HUDEP-2 (cell line): ENCODE data around the gene CLTCL1.

Experiments used
- DNase-seq, 76 experiments: peaks; one replicate each; lab custom pipeline; 2025; ENCODE audit not compliant: unreplicated experiment in 76 of 76; lab: John Stamatoyannopoulos, UW

The CLTCL1 gene

GRCh38 chr22:19178065-19178656 is 113.4 kb downstream of the CLTCL1 start:
- peak in 16 of 76 experiments; percentile 29 to 68 (median 49) for DNase-seq

- no peak for DNase-seq
Measured at GRCh38 chr22:19177164-19178064, 114.1 kb downstream of the CLTCL1 start.

DNA sequence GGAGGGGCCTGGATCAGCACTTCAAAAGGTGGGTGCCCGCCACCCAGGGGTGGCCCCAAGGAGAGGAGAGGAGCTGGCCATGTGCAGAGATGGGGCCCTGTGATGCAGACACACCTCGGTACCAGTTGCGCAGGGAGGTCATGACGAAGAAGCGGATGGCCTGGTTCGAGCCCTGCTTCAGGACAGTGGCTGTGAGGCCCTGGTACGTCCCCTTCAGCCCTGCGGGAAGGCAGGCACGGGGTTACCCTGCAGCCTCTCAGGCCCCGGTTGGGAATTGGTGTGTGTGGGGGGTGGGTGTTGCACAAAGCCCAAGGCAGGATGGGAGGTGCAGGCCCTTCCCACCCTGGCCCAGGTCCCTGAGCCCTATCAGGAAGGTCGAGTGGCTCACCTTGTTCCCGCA is 114.8 kb downstream of the CLTCL1 start:
- DNase-seq, result no peak

DNA sequence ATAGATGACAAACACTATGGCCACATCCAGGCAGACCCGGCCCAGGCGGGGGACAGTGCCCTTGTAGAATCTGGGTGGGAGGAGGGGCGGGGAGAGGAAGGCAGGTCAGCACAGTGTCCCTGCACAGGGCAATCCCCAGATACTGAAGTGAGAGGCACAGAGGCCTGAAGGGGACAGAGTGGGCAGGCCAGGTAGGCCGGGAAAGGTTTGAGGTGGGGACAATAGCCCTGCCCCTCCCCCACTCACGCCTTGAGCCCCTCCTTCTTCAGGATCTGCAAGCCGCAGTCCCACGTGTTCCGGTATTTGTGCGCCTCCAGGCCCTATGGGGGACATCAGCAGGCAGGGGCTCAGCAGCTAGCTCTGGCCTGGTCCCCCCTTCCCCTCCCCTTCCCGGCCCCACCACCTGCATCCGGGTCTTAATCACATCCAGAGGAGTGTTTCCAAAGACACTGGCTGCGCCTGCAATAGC is 115.3 kb downstream of the CLTCL1 start:
- DNase-seq, result no peak

- DNase-seq, result peak in 2 of 76 experiments; percentile 15 to 16
Measured at GRCh38 chr22:19175602-19176174, 115.8 kb downstream of the CLTCL1 start.

DNA sequence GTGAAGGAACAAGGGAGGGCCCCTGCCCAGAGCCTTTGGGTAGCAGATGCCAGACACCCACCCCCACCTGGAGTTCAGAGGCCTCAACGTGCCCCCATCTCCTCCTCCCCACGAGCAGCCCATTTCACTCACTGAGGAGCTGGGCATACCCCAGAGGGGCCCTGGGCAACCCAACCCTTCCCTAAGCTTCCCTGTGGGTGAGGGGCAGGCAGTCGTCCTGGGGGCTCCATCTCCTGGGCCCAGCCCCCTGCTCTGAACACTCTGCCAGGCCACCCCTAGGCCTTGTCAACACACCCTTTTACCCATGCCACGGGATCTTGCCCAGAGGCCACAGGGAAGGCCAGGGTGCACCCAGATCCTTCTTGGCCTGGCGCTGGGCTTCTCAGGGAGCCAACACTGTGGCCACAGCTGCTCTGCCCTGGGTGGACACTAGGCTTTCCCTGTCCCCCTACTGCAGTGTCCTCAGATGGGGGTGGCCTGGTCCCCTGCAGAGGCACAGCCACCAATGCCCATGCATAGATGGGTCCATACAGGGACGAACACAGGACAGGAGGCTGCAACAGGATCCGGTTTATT is 116.4 kb downstream of the CLTCL1 start:
- no peak for DNase-seq

- DNase-seq, result no peak
Measured at GRCh38 chr22:19174106-19175025, 117.2 kb downstream of the CLTCL1 start.

DNA sequence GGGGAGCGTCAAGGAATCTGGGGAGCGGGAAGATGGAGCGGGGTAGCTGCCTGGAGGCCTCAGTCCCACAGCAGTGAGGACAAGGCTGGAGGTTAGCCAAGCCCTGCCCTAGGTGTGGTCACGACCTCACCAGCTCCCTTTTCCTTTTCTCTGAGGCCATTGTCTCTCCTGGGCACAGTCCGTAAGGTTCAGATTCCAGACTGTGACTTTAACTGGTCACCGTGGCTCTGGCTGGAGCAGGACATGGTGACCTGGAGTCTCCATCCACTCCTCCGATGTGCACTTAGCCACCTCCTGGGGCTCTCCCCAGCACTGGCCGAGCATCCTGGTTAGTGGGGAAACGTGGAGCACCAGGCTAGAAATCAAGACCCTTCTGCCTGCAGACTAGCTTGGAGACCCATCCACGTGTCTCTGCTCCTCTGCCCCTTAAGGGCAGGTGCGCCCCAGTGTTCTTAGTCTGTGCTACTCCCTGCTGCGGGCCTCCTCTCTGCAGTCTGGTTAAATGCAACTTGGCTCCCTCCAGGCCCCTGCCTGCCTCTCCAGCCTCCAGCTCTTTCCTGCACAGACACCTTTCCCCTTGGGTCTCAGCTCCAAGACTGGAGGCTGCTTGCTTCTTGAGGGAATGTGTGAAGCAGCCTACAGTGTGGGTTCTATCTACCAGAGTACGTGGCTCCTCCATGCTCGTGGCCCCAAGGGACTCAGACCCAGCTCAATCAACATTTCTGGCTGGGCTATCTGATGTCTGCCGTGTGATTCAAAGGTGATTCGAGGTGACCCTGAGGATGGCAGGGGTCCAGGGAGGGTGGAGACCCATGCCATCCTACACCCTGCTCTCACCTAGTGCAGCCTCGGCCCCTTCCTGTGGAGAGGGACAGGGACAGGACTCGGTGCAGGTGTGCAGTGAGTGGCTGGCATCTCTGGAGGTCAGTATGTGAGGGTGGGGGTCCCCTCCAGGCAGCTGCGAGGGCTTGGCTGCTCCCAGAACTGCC is 118.2 kb downstream of the CLTCL1 start:
- DNase-seq, result peak in 41 of 76 experiments; percentile 8 to 59 (median 33)

DNA sequence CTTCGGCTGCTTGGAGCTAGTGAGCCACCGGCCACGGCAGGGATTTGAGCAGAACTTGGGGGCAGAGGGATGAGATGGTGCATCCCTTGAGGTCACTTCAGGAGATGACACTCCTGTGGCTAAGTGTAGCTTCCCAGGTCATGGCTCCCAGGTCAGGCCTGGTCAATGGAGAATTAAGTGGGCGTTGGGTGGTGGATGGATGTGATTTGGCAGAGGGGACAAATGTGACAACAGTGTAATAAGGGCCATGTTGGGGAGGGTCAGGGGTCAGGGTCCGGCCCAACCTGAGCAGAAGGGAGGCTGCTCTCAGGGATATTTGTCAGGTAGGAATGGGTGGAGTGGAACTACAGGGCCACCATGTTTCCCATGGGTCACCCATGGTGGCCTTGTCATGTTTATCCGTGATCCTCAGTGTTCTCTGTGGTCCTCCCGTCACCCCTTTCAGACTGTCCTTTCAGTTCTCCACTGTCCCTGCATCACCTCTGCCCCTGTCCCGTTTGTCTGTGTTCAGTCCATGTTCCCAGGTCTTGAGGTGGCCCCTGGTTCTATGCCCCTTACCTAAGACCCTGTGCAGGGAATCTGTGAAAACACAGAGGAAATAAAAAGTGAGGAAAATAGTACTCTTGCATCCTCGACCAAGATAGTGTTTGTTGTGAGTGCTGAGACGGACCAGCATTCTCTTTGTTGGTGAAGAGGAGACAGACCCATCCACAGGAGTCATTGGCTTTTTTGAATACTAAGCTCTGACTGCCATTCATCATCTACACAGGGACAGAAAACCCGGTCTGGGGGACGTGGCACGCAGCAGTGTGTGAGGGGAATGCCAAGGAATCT is 119.1 kb downstream of the CLTCL1 start:
- peak in 1 of 76 experiments; percentile 17 for DNase-seq

- DNase-seq, result no peak
Measured at GRCh38 chr22:19169947-19170318, 121.6 kb downstream of the CLTCL1 start.

DNA sequence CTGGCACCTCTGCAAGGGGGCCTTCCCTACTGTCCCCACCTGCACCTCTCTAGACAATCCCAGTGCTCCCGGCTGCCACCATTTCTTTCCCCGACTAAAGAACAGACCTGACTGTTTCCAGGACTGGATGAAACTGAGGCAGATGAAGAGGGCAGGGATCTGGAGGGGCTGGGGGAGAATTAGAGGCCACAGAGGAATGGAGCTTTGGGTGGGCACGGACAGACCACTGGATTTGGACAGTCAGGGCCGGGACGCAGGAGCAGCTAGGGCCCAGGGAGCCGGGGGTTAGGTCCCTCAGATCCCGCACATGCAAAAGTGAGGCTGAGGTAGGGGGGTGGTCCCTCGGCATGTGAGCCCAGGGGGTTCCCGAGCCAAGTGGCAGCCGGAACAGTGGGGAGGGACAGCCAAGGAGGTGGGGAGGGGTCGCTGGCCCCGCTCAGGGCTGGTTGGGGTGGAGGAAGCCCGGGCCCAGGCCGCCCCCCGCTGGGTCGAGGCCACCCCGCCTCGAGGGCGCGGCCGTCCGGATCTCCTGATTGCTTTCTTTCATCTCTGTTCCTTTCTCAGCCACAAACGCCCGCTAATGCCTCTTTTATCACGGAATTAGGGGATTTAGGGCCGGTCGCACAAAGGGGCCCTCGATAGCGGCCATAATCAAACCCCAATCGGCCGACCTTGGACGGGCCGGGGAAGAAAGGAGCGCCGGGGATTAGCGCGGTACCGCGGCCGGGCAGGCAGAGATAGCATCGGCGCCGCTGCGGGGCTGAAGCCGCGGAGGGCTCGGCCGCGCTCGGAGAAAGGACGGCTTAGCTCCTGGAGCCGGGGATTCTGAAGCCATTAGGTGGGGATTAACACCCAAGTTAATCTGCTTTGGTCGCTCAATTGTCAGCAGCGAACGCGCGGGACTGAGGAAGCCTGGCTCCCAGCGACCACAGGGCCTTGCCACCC is 122.2 kb downstream of the CLTCL1 start:
- DNase-seq, result no peak

- peak in 1 of 76 experiments; percentile 8 for DNase-seq
Measured at GRCh38 chr22:19168088-19168890, 123.2 kb downstream of the CLTCL1 start.

- no peak for DNase-seq
Measured at GRCh38 chr22:19167106-19167869, 124.2 kb downstream of the CLTCL1 start.

GRCh38 chr22:19166421-19166820 is 125.1 kb downstream of the CLTCL1 start:
- no peak for DNase-seq

DNA sequence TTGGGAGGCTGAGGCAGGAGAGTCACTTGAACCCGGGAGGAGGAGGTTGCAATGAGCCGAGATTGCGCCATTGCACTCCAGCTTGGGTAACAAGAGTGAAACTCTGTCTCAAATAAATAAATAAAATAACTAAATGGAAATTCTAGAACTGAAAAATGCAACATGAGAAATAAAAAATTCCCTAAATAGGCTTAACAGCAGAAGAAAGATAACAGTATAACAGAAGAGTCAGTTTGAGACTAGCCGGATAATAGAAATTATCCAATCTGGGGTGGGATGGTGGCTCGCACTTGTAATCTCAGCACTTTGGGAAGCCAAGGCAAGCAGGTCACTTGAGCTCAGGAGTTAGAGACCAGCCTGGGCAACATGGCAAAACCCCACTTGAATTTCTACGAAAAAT is 127.1 kb downstream of the CLTCL1 start:
- DNase-seq, result no peak
